ENCODE measurements around the gene RFX4.
A peak's percentile ranks its signal among the peaks of the same experiment; 100 is the strongest.

RFX4 gene

DNA sequence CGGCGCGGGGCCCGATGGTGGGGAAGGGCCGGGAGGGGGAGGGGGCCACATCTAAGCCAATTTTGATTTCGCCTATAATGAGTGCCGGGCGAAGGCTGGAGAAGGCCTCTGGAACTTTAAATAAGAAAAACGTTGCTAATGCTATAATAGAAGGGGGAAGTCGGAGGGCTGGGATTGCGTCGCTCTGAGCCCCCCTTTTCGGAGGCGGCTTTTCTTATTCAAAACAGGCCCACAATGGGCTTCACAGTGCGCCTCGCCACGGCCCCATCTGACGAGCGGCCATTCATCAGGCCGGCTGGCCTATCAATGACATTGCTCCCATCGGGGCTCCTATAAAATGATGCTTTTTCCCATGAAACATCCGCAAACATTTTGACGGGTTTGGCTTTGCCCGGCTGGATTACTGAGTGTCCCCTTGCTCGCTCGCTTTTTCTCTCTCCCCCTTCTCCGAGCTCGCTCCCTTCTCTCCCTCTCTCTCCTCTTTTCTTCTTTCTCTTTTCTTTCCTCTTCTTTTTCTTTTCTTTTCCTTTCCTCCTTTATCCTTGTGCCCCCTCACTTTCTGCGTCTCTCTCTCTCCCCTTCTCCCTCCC, at the start of gene RFX4:
TSS of gene RFX4 (plus strand) at position 364 of the 590 bp plus-strand sequence. CDS start 317 bp downstream, outside the sequence.
- Histone ChIP-seq H3K36me3 (ENCODE audit: control insufficient read depth, low read depth, low read length) (no peaks in the 10 kb centered on the region), H3K9ac (ENCODE audit: low read length) (peak within 1 kb of the TSS; percentile 23), H3K27me3 (ENCODE audit: control insufficient read depth, insufficient read depth, low read length) (peaks cover 86% of the 10 kb centered on the region), H3K4me3 (ENCODE audit: low read length) (peak within 1 kb of the TSS; percentile 84), H3K4me1 (ENCODE audit: control insufficient read depth, low read depth, low read length) (peaks cover 11% of the 10 kb centered on the region), H3K27ac (ENCODE audit: low read length) (no peak within 1 kb of the TSS), H3K9me3 (ENCODE audit: control insufficient read depth, low read depth, low read length) (no peaks in the 10 kb centered on the region)

DNA sequence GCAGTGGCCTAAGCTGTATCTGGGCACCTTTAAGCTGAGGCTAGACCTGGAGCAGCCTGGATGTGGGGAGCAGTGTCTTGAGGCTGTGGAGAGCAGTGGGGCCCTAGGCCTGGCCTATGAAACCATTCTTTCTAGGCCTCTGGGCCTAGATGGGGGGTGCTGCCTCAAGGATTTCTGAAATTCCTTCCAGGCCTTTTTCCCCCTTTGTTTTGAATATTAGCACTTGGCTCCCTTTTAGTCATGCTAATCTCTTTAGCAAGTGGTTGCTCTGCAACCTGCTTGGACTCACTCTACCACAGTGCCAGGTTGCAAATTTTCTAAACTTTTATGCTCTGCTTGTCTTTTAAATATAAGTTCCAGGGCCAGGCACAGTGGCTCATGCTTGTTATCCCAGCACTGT, 41.6 kb upstream of the RFX4 start:
- Histone ChIP-seq H3K9ac (ENCODE audit: low read length) (no peak overlapping the region), H3K4me3 (ENCODE audit: low read length) (no peak overlapping the region), H3K9me3 (ENCODE audit: control insufficient read depth, low read depth, low read length) (peaks cover 6% of the 10 kb centered on the region), H3K4me1 (ENCODE audit: control insufficient read depth, low read depth, low read length) (no peaks in the 10 kb centered on the region), H3K36me3 (ENCODE audit: control insufficient read depth, low read depth, low read length) (no peaks in the 10 kb centered on the region), H3K27ac (ENCODE audit: low read length) (no peak overlapping the region), H3K27me3 (ENCODE audit: control insufficient read depth, insufficient read depth, low read length) (no peaks in the 10 kb centered on the region)

DNA sequence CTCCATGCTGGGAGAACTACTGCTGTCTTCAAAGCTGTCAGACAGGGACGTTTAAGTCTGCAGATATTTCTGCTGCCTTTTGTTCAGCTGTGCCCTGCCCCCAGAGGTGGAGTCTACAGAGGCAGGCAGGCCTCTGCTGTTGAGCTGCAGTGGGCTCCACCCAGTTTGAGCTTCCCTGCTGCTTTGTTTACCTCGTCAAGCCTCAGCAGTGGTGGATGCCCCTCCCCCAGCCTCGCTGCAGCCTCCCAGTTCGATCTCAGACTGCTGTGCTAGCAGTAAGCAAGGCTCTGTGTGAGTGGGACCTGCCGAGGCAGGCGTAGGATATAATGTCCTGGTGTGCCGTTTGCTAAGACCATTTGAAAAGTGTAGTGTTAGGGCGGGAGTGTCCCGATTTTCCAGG, 31.4 kb upstream of the RFX4 start:
- H3K27ac ChIP-seq (ENCODE audit: low read length) = no peak overlapping the region
- no peak overlapping the region for H3K9ac ChIP-seq (ENCODE audit: low read length)
- no peaks in the 10 kb centered on the region for H3K4me1 ChIP-seq (ENCODE audit: control insufficient read depth, low read depth, low read length)
- H3K9me3 ChIP-seq (ENCODE audit: control insufficient read depth, low read depth, low read length) = peaks cover 11% of the 10 kb centered on the region
- no peaks in the 10 kb centered on the region for H3K27me3 ChIP-seq (ENCODE audit: control insufficient read depth, insufficient read depth, low read length)
- no peak overlapping the region for H3K4me3 ChIP-seq (ENCODE audit: low read length)
- no peaks in the 10 kb centered on the region for H3K36me3 ChIP-seq (ENCODE audit: control insufficient read depth, low read depth, low read length)

DNA sequence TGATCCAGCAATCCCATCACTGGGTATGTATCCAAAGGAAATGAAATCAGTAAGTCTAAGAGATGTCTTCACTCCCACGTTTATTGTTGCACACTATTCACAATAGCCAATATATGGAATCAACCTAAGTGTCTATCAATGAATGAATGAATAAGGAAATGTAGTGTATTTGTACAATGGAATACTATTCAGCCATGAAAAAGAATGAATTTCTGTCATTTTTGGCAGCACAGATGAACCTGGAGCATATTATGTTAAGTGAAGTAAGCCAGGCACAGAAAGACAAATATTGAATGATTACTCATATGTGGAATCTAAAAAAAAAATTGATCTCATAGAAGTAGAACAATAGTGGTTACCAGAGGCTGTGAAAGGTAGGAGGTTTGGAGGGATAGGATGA, 30.6 kb upstream of the RFX4 start:
- Histone ChIP-seq H3K27me3 (ENCODE audit: control insufficient read depth, insufficient read depth, low read length) (no peaks in the 10 kb centered on the region), H3K9me3 (ENCODE audit: control insufficient read depth, low read depth, low read length) (peaks cover 11% of the 10 kb centered on the region), H3K4me3 (ENCODE audit: low read length) (no peak overlapping the region), H3K27ac (ENCODE audit: low read length) (no peak overlapping the region), H3K36me3 (ENCODE audit: control insufficient read depth, low read depth, low read length) (no peaks in the 10 kb centered on the region), H3K9ac (ENCODE audit: low read length) (no peak overlapping the region), H3K4me1 (ENCODE audit: control insufficient read depth, low read depth, low read length) (no peaks in the 10 kb centered on the region)

DNA sequence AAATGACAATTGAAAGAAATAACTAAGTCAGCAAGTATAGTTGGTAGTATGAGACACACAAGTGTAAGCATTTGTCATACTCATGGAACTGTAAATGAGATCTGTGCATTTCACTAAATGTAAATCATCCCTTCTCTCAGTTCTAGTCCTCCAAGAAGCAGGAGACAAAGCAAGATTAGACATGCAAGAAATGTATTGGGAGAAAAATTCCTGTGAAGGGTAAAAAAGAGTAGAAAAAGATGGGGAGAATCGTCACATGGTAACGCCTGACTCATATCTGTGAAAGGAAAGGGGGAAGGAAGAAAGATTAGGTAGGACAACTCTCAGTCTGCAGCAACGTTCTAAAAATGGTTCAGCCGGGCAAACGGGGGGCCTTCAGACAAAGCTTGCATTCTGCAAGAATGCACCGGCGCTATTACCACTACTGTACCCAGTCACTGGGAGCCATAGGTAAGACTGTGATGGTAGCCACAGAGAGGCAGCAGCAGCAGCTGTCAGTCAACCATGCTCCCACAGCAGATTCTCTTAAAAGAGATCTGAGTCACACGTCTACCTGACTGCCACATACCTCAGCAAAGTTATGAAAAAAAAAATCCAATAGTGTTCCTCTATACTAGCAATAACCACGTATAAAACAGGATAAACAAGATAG, 18.0 kb upstream of the RFX4 start:
- Histone ChIP-seq H3K9me3 (ENCODE audit: control insufficient read depth, low read depth, low read length) (no peaks in the 10 kb centered on the region), H3K9ac (ENCODE audit: low read length) (no peak overlapping the region), H3K4me1 (ENCODE audit: control insufficient read depth, low read depth, low read length) (no peaks in the 10 kb centered on the region), H3K36me3 (ENCODE audit: control insufficient read depth, low read depth, low read length) (no peaks in the 10 kb centered on the region), H3K27ac (ENCODE audit: low read length) (no peak overlapping the region), H3K4me3 (ENCODE audit: low read length) (no peak overlapping the region), H3K27me3 (ENCODE audit: control insufficient read depth, insufficient read depth, low read length) (no peaks in the 10 kb centered on the region)

DNA sequence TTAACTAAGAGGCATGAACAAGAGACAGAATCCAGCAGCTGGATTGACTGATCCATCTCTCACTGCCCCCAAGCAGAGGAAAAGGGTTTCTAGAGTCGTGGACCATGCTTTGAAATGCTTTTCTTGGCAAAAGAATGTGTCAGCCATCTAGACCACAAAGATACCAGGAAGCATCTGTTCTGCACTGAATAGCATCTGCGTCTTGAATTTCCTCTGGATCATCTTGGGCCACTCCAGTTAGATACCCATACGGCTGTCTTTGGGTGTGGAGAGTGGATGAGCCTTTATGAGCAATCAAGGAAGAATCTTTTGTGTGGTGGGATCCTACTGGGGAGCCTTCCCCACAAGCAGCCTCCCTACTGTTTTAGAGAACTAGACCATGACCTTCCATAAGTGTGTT, 16.0 kb upstream of the RFX4 start:
- H3K4me1 ChIP-seq (ENCODE audit: control insufficient read depth, low read depth, low read length) = no peaks in the 10 kb centered on the region
- no peaks in the 10 kb centered on the region for H3K9me3 ChIP-seq (ENCODE audit: control insufficient read depth, low read depth, low read length)
- H3K9ac ChIP-seq (ENCODE audit: low read length) = no peak overlapping the region
- H3K4me3 ChIP-seq (ENCODE audit: low read length) = no peak overlapping the region
- H3K27me3 ChIP-seq (ENCODE audit: control insufficient read depth, insufficient read depth, low read length) = no peaks in the 10 kb centered on the region
- H3K36me3 ChIP-seq (ENCODE audit: control insufficient read depth, low read depth, low read length) = no peaks in the 10 kb centered on the region
- H3K27ac ChIP-seq (ENCODE audit: low read length) = no peak overlapping the region

DNA sequence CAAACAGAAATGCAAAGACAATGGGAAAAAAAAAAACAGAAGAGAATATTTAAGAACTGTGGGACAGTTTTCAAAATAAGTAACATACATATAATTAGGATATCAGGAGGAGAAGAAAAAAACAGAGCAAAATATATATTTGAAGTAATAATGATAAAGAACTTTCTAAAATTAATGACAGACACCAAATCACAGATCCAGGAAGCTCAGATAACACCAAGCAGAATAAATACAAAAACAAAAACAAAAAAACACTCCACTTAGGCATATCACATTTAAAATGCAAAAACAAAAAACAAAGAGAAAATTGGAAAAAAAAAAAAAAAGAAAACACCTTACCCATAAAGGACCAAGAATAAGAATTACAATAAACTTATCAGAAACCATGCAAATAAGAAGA, 9.6 kb upstream of the RFX4 start:
- Histone ChIP-seq H3K9me3 (ENCODE audit: control insufficient read depth, low read depth, low read length) (no peaks in the 10 kb centered on the region), H3K9ac (ENCODE audit: low read length) (no peak overlapping the region), H3K4me3 (ENCODE audit: low read length) (no peak overlapping the region), H3K27me3 (ENCODE audit: control insufficient read depth, insufficient read depth, low read length) (peaks cover 45% of the 10 kb centered on the region), H3K4me1 (ENCODE audit: control insufficient read depth, low read depth, low read length) (no peaks in the 10 kb centered on the region), H3K27ac (ENCODE audit: low read length) (no peak overlapping the region), H3K36me3 (ENCODE audit: control insufficient read depth, low read depth, low read length) (no peaks in the 10 kb centered on the region)

DNA sequence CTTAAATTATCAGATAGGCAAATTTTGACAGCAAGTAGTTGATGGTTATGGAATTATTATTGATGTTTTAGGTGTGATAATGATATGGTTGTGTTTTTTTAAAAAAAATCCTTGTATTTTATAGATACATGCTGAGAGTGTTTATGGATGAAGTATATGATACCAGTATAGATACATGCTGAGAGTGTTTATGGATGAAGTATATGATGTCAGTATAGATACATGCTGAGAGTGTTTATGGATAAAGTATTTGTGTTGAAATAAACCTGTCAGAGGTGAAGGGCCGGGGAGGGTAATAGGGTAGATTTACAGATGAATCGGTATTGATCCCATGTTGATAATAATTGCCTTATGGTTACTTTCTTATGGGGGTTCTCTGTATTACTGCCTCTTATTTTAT, 6.0 kb upstream of the RFX4 start:
- Histone ChIP-seq H3K4me1 (ENCODE audit: control insufficient read depth, low read depth, low read length) (no peaks in the 10 kb centered on the region), H3K9ac (ENCODE audit: low read length) (no peak overlapping the region), H3K9me3 (ENCODE audit: control insufficient read depth, low read depth, low read length) (no peaks in the 10 kb centered on the region), H3K4me3 (ENCODE audit: low read length) (no peak overlapping the region), H3K27ac (ENCODE audit: low read length) (no peak overlapping the region), H3K27me3 (ENCODE audit: control insufficient read depth, insufficient read depth, low read length) (peaks cover 76% of the 10 kb centered on the region), H3K36me3 (ENCODE audit: control insufficient read depth, low read depth, low read length) (no peaks in the 10 kb centered on the region)

DNA sequence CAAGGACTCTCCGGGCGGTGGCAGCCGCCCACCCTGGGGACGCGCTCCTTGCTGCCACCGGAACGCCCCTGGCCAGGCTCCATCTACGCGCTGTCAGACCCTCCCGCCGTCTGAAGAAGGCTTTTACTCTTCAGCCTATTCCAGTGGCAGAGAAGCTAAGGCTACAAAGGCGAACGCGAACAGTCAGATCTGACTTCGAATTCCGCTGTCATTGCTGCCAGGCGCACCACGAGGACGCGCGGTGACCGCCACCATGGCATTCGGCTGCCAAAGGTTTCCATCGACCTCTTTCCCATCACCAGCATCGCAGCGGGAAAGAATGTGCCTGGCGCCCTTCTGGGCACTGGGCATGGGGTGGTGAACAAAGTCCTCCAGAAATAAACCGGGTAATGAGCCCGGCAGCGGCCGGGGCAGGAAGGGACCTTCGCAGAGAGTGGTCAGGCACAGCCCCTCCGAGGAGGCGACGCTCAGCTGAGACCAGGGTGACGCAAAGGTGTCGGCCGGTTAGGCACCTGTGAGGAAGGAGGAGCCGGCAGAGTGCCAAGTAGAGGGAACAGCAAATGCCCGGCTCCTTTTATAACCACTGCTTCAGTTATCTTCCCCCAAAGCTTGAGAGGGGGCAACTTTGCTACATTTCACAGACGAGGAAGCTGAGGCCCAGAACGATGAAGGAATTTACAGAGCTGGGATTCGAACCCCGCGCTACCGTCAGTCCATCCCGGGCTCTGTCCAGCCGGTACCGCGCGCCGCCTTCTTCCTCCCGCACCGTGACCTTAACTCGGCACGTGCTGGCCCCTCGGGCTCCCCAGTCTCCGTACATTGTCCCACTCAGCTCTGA, 1.9 kb upstream of the RFX4 start:
- Histone ChIP-seq H3K36me3 (ENCODE audit: control insufficient read depth, low read depth, low read length) (no peaks in the 10 kb centered on the region), H3K27me3 (ENCODE audit: control insufficient read depth, insufficient read depth, low read length) (peaks cover 86% of the 10 kb centered on the region), H3K4me1 (ENCODE audit: control insufficient read depth, low read depth, low read length) (peaks cover 8% of the 10 kb centered on the region), H3K9ac (ENCODE audit: low read length) (no peak overlapping the region), H3K27ac (ENCODE audit: low read length) (no peak overlapping the region), H3K4me3 (ENCODE audit: low read length) (peak overlapping the region; percentile 2), H3K9me3 (ENCODE audit: control insufficient read depth, low read depth, low read length) (no peaks in the 10 kb centered on the region)

DNA sequence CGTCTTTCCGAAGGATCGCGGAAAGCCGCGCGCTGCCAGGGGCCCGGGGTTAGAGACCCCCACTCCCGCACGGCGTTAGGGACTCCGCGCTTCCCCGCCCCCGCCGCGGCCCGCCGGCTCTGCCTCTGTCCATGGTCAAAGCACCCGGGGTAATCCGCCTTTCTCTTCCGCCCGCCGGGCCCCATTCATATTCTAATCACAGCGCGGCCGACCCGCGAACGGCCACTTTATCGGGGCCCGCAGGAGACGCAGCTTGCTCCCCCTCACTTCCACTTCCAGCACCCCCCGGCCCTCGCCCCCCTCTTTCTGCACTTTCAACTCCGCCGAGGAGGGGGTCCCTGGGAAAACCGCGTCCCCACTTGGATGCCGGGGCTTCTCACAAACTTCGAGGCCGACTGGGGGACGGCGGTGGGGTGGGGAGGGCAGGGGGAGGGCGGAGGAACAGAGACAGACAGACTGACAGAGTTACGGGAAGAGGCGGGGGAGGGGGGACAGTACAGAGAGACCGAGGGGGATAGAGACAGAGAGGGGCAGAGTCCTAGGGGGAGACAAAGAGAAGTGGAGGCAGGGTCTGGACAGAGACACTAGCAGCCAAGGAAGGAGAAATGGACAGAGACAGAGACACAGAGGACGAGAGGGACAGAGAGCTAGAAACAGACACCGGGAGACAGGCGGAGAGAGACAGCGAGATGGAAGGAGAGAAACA, 1.1 kb upstream of the RFX4 start:
- H3K36me3 ChIP-seq (ENCODE audit: control insufficient read depth, low read depth, low read length) = no peaks in the 10 kb centered on the region
- peak overlapping the region; percentile 84 for H3K4me3 ChIP-seq (ENCODE audit: low read length)
- no peaks in the 10 kb centered on the region for H3K9me3 ChIP-seq (ENCODE audit: control insufficient read depth, low read depth, low read length)
- no peak overlapping the region for H3K27ac ChIP-seq (ENCODE audit: low read length)
- H3K27me3 ChIP-seq (ENCODE audit: control insufficient read depth, insufficient read depth, low read length) = peaks cover 86% of the 10 kb centered on the region
- peak overlapping the region; percentile 23 for H3K9ac ChIP-seq (ENCODE audit: low read length)
- peaks cover 8% of the 10 kb centered on the region for H3K4me1 ChIP-seq (ENCODE audit: control insufficient read depth, low read depth, low read length)

DNA sequence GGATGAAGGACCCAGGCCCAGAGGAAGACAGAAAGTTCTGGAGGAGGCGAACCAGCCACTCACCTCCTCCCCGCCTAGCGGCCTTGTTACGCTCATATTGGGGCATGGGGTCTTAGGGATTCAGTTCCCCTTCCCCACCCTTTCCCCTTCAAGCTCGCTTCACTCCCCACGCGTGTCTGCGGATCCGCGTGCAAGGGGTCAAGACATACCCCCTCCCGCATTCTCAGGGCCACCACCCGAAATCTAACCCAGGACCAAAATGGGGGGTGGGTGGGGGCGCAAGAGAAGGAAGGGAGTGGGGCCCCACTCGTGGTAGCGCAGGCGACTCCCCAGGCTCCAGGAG, 584 bp upstream of the RFX4 start:
- Histone ChIP-seq H3K27me3 (ENCODE audit: control insufficient read depth, insufficient read depth, low read length) (peaks cover 86% of the 10 kb centered on the region), H3K36me3 (ENCODE audit: control insufficient read depth, low read depth, low read length) (no peaks in the 10 kb centered on the region), H3K9ac (ENCODE audit: low read length) (peak overlapping the region; percentile 23), H3K4me3 (ENCODE audit: low read length) (peak overlapping the region; percentile 84), H3K9me3 (ENCODE audit: control insufficient read depth, low read depth, low read length) (no peaks in the 10 kb centered on the region), H3K27ac (ENCODE audit: low read length) (no peak overlapping the region), H3K4me1 (ENCODE audit: control insufficient read depth, low read depth, low read length) (peaks cover 8% of the 10 kb centered on the region)
